ENCODE results near the gene PIK3R3. TPM values are rescaled to one million over a fixed set of nuclear protein-coding genes. Genes with fewer than 3 reads are reported as not detected.
"Not testable (repeated sequence)": the region's sequence is repeated elsewhere in the genome, so short reads cannot be mapped to it uniquely, and the experiment has no call there.

The PIK3R3 gene
- total RNA-seq, 1 experiment from 2014 or later, result 12.4 TPM

- no peak overlapping the region for H2BK5ac ChIP-seq (ENCODE audit: insufficient read length, low read length)
- no peak overlapping the region for H3K27ac ChIP-seq (ENCODE audit: insufficient read length, low read depth, low read length)
- no peak overlapping the region for H3K14ac ChIP-seq (ENCODE audit: insufficient read depth, low read length)
- no peaks in the 10 kb centered on the region for H3K27me3 ChIP-seq (ENCODE audit: insufficient read depth, low read length)
- no peak overlapping the region for H2BK120ac ChIP-seq (ENCODE audit: low read depth, low read length, poor library complexity, severe bottlenecking)
- H3K9me3 ChIP-seq (ENCODE audit: control insufficient read depth, low read depth, low read length), result no peaks in the 10 kb centered on the region
- no peaks in the 10 kb centered on the region for H3K4me1 ChIP-seq (ENCODE audit: insufficient read depth, low read length)
- H3K36me3 Mint-ChIP-seq (ENCODE audit: insufficient read depth in 1 of 3, low read depth in 3 of 3), result peaks cover 6 to 15% (median 7%) of the 10 kb centered on the region in 3 experiments
- H3K9ac ChIP-seq (ENCODE audit: extremely low read depth, insufficient read length, low read length), result no peak overlapping the region
- no peak overlapping the region for H3K56ac ChIP-seq (ENCODE audit: insufficient read length, low read depth, low read length)
- no peaks in the 10 kb centered on the region for H3K79me2 ChIP-seq (ENCODE audit: insufficient read depth, low read length)
- H3K9me3 Mint-ChIP-seq, result peaks cover 5 to 10% of the 10 kb centered on the region in 2 experiments; a peak in 3 of 5 replicates
- H3K79me1 ChIP-seq (ENCODE audit: insufficient read depth, low read depth, low read length, poor library complexity, severe bottlenecking), result no peaks in the 10 kb centered on the region
- H3K4ac ChIP-seq (ENCODE audit: low read depth, low read length), result no peak overlapping the region
- H4K5ac ChIP-seq (ENCODE audit: insufficient read length, low read depth, low read length), result no peak overlapping the region
- H3K18ac ChIP-seq (ENCODE audit: insufficient read length, low read depth, low read length), result no peak overlapping the region
- H3K4me2 ChIP-seq (ENCODE audit: insufficient read depth, insufficient read length, low read length), result no peak overlapping the region
- no peaks in the 10 kb centered on the region for H3K4me1 Mint-ChIP-seq
- no CpG with 5 or more reads among the region's 10 CpGs for WGBS (ENCODE audit: extremely low coverage, insufficient read length, low lambda C conversion rate)
- H4K8ac ChIP-seq (replicated peaks; ENCODE audit: insufficient read length, low read depth, low read length), result no peak overlapping the region
- no peaks in the 10 kb centered on the region for H4K20me1 ChIP-seq (ENCODE audit: control insufficient read depth, insufficient read depth, insufficient read length)
- no peak overlapping the region for H2AK5ac ChIP-seq (ENCODE audit: insufficient read length, low read length)
- H3K27ac Mint-ChIP-seq, result peak overlapping the region in 1 of 3 experiments; percentile 70; a peak in 2 of 7 replicates
- no peak overlapping the region for H2BK12ac ChIP-seq (ENCODE audit: insufficient read length, low read depth, low read length)
- H3T11ph ChIP-seq (ENCODE audit: low read length), result no peak overlapping the region
- H3K4me3 Mint-ChIP-seq, result no peak overlapping the region
- H2BK20ac ChIP-seq (ENCODE audit: low read depth, low read length, poor library complexity, severe bottlenecking), result no peak overlapping the region
- H3K27me3 Mint-ChIP-seq (ENCODE audit: low read depth), result no peaks in the 10 kb centered on the region
- no peak for DNase-seq
- H3K23ac ChIP-seq (ENCODE audit: insufficient read length, low read depth, low read length), result no peak overlapping the region
- H2BK15ac ChIP-seq (ENCODE audit: low read depth, low read length), result no peak overlapping the region
- H4K91ac ChIP-seq (ENCODE audit: insufficient read length, low read depth, low read length), result no peak overlapping the region
- no peak overlapping the region for H2AFZ ChIP-seq (ENCODE audit: low read length)
- H3K23me2 ChIP-seq (ENCODE audit: insufficient read length, low read depth, low read length, poor library complexity, severe bottlenecking), result no peaks in the 10 kb centered on the region
- TF ChIP-seq, protein P1, sequence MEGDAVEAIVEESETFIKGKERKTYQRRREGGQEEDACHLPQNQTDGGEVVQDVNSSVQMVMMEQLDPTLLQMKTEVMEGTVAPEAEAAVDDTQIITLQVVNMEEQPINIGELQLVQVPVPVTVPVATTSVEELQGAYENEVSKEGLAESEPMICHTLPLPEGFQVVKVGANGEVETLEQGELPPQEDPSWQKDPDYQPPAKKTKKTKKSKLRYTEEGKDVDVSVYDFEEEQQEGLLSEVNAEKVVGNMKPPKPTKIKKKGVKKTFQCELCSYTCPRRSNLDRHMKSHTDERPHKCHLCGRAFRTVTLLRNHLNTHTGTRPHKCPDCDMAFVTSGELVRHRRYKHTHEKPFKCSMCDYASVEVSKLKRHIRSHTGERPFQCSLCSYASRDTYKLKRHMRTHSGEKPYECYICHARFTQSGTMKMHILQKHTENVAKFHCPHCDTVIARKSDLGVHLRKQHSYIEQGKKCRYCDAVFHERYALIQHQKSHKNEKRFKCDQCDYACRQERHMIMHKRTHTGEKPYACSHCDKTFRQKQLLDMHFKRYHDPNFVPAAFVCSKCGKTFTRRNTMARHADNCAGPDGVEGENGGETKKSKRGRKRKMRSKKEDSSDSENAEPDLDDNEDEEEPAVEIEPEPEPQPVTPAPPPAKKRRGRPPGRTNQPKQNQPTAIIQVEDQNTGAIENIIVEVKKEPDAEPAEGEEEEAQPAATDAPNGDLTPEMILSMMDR (conservative IDR thresholded peaks at IDR 0.05), result no peak
Observed at GRCh38 chr1:46096269-46097148, 35.9 kb downstream of the PIK3R3 start.

GRCh38 chr1:46095110-46095509 lies 37.3 kb downstream of the PIK3R3 start:
- H3K27ac Mint-ChIP-seq; H3K27me3 Mint-ChIP-seq (ENCODE audit: low read depth); H3K4ac ChIP-seq (ENCODE audit: low read depth, low read length); H3T11ph ChIP-seq (ENCODE audit: low read length); H4K20me1 ChIP-seq (ENCODE audit: control insufficient read depth, insufficient read depth, insufficient read length); H3K36me3 Mint-ChIP-seq (ENCODE audit: insufficient read depth in 1 of 3, low read depth in 3 of 3); H3K18ac ChIP-seq (ENCODE audit: insufficient read length, low read depth, low read length); H3K9ac ChIP-seq (ENCODE audit: extremely low read depth, insufficient read length, low read length); H3K27ac ChIP-seq (ENCODE audit: insufficient read length, low read depth, low read length); H3K23ac ChIP-seq (ENCODE audit: insufficient read length, low read depth, low read length); H3K79me2 ChIP-seq (ENCODE audit: insufficient read depth, low read length); H3K9me3 Mint-ChIP-seq; H3K4me3 Mint-ChIP-seq; DNase-seq; H3K9me3 ChIP-seq (ENCODE audit: control insufficient read depth, low read depth, low read length); H2BK20ac ChIP-seq (ENCODE audit: low read depth, low read length, poor library complexity, severe bottlenecking); H2BK120ac ChIP-seq (ENCODE audit: low read depth, low read length, poor library complexity, severe bottlenecking); H3K4me1 ChIP-seq (ENCODE audit: insufficient read depth, low read length); H2AK5ac ChIP-seq (ENCODE audit: insufficient read length, low read length); H3K27me3 ChIP-seq (ENCODE audit: insufficient read depth, low read length); H4K5ac ChIP-seq (ENCODE audit: insufficient read length, low read depth, low read length); H4K91ac ChIP-seq (ENCODE audit: insufficient read length, low read depth, low read length); H2BK12ac ChIP-seq (ENCODE audit: insufficient read length, low read depth, low read length); H3K4me1 Mint-ChIP-seq; H2BK15ac ChIP-seq (ENCODE audit: low read depth, low read length); H4K8ac ChIP-seq (replicated peaks; ENCODE audit: insufficient read length, low read depth, low read length); H3K79me1 ChIP-seq (ENCODE audit: insufficient read depth, low read depth, low read length, poor library complexity, severe bottlenecking); H3K56ac ChIP-seq (ENCODE audit: insufficient read length, low read depth, low read length); H2AFZ ChIP-seq (ENCODE audit: low read length); H2BK5ac ChIP-seq (ENCODE audit: insufficient read length, low read length); H3K4me2 ChIP-seq (ENCODE audit: insufficient read depth, insufficient read length, low read length); H3K14ac ChIP-seq (ENCODE audit: insufficient read depth, low read length); H3K23me2 ChIP-seq (ENCODE audit: insufficient read length, low read depth, low read length, poor library complexity, severe bottlenecking): not testable (repeated sequence)
- WGBS (ENCODE audit: extremely low coverage, insufficient read length, low lambda C conversion rate), result no CpG with 5 or more reads among the region's 3 CpGs

Data from H9 (cell line).